Subcutaneous adipose tissue (tissue), 4 donors: ENCODE results near the gene KDELR3. TPM values are rescaled to one million over a fixed set of nuclear protein-coding genes. Genes with fewer than 3 reads are reported as not detected.

ENCODE experiments used
- total RNA-seq, 4 donors: library from RNA; depleted of rRNA; stranded (reverse); fragments of >200 nt; gene quantifications; one replicate each; pipeline ENCODE4 v1.1.0, GENCODE V29; 2016
- TF ChIP-seq, protein P1 (sequence below): fragments of 450-650 bp; IDR thresholded peaks from one replicate; pipeline ENCODE4 v1.5.1; 2016; ENCODE audit warnings: low read depth, mild to moderate bottlenecking, control low read depth, antibody characterized with exemption, moderate library complexity

The KDELR3 gene
- total RNA-seq, 4 donors from 2014 or later: 12.8 to 32.0 (median 20.1) TPM

DNA sequence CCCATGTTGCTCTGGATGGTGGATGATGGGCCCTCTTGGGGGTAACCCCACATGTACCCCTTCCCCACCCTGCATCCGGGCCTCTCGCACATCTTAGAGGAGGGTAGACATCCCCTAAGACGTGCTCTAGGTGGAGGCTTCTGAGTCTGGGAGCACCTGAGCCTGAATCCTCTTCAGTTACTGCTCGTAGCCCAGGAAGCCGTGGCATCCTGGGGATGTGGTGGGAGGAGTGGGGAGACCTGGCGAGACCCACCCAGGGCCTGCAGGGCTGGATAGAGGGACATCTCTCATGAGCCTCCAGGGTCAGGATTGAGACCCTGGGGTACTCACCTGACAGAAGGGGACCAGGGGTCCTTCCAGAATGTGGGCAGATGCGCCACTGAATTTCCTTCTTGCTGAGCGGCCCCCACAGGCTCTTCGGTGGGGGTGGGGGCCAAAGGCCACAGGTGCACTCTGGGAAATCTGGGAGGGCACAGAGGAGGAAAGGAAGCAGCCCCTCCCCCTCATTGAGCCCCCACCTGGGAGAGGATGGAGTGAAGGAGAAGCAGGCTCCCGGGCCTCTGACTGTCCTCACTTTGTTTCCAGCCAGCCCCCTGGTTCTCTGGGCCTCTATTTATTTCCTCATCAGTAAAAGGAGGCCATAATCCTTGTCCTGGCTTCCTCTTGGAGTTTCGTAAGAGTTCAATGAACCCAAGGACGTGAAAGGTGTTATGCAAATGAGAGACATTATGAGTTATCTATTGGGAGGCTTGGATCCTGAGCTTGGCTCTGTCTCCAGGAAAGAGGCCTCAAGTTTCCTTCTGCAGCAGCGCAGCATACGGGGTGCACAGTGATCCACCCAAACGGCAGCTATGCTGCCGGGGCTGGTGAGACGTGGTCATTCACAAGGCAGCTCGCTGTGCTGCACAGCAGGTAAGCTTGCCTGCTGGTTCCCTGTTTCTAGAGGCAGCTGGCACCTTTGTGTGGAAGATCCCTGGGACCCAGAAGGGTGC lies 44.1 kb upstream of the KDELR3 start:
- TF ChIP-seq, protein P1, sequence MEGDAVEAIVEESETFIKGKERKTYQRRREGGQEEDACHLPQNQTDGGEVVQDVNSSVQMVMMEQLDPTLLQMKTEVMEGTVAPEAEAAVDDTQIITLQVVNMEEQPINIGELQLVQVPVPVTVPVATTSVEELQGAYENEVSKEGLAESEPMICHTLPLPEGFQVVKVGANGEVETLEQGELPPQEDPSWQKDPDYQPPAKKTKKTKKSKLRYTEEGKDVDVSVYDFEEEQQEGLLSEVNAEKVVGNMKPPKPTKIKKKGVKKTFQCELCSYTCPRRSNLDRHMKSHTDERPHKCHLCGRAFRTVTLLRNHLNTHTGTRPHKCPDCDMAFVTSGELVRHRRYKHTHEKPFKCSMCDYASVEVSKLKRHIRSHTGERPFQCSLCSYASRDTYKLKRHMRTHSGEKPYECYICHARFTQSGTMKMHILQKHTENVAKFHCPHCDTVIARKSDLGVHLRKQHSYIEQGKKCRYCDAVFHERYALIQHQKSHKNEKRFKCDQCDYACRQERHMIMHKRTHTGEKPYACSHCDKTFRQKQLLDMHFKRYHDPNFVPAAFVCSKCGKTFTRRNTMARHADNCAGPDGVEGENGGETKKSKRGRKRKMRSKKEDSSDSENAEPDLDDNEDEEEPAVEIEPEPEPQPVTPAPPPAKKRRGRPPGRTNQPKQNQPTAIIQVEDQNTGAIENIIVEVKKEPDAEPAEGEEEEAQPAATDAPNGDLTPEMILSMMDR: no peak

DNA sequence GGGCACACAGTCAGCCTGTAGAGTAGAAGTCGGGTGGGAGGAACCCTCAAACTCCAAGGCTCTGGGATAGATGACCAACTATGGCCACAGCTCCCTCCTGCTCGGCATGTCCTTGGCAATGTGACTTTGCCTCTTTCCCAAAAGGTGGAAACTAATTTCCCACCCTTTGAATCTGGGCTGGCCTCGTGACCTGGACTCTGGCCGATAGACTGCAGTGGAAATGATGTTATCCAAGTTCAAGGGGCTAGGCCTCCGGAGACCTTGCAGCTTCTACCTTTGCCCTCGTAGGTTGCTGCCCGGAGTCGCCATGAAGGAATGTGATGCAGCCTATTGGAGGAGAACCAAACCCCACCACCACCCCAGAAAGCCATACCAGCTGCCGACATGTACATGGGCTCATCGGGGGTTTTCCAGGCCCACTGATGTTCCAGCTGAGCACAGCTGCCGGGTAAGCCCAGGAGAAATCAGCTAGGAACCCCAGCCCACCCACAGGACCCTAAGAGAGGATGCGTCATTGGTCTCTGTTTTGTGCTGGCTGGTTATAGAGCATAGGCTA lies 43.3 kb upstream of the KDELR3 start:
- TF ChIP-seq, protein P1: no peak

DNA sequence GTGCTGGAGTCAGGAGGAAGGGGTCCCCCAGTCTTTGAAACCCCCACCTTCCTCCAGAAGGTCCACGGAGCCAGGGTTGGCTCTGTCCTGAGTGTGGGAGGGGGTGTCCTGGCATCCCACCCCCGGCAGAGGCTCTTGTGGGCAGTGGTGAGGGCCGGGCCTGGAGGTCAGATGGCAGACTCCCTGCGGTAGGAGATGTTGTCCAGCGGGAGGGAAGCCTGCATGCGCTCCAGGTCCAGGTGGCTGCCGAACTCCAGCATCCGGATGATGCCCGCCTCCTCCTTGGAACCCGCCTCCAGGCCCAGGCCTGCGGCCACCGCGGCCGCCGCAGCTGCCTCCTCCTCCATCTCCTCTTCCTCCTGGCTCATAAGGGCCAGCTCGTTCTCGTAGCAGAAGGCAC lies 41.3 kb upstream of the KDELR3 start:
- TF ChIP-seq, protein P1: no peak

DNA sequence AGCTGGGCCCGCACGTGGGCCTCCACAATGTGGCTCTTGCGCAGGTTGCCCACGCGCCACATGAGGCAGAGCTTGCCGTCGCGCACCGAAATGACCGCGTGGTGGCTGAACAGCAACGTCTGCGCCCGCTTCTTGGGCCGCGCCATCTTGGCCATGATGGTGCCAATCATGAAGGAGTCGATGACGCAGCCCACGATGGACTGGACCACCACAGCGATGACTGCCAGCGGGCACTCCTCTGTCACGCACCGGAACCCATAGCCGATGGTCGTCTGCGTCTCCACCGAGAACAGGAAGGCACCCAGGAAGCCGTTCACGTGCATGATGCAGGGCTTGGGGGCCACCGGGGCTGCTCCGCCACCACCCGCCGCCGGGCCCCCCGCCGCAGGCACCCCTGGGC lies 40.4 kb upstream of the KDELR3 start:
- TF ChIP-seq, protein P1: no peak

DNA sequence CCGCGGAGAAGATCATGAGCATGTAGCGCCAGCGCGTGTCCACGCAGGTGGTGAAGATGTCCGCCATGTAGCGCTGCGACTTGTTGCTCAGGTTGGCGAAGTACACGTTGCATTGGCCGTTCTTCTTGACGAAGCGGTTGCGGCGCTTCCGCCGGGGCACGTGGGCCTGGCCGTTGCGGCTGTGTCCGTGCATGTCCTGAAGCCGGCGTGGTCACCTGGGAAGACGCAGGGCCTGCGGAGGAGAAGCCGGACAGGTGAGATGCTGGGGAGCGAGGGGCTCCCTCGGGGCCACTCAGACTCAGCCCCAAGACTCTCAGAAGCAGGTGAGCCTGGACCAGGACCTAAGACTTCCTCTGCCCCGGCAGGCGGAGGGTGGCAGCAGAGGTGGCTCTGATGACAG lies 40.0 kb upstream of the KDELR3 start:
- TF ChIP-seq, protein P1: no peak

DNA sequence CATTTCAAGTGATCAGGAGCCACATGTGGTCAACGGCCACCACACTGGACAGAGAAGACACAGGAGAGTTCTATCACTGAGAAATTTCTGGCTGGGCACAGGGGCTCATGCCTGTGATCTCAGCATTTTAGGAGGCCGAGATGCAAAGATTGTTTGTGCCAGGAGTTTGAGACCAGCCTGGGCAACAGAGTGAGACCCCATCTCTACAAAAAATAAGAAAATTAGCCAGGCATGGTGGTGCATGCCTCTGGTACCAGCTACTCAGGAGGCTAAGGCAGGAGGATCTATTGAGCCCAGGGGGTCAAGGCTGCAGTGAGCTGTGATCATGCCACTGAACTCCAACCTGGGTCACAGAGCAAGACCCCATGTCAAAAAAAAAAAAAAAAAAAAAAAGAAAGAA lies 39.2 kb upstream of the KDELR3 start:
- TF ChIP-seq, protein P1: no peak

DNA sequence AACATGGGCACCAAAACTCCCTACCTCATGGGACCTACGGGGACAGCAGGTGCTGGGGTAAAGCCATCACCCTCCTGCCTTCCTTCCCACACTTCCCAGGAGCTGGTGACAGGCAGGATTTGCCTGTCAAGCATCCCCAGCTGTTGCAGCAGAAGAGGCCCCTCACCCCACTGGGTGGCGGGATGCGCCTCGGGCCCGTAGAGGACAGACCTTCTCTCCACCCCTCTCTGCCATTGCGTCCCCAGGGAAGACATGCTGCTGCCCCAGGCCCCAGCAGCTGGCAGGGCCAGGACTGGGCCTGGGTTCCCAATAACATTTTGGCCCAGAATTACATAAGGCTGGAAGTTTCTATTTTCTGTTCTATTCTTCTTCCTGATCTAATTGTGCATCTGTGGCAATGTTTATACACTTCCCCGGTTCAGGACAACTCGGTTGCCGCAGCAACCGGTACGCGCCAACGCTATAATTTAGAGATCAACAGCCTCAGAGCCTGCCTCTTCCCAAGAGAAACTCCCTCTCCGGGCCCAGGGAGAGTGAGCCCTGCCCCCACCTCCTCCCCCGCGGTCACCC lies 38.3 kb upstream of the KDELR3 start:
- TF ChIP-seq, protein P1: no peak
